ENCODE data around the gene TAS2R19.
"Not testable (repeated sequence)": the region's sequence is repeated elsewhere in the genome, so short reads cannot be mapped to it uniquely, and the experiment has no call there.

Gene TAS2R19, protein sequence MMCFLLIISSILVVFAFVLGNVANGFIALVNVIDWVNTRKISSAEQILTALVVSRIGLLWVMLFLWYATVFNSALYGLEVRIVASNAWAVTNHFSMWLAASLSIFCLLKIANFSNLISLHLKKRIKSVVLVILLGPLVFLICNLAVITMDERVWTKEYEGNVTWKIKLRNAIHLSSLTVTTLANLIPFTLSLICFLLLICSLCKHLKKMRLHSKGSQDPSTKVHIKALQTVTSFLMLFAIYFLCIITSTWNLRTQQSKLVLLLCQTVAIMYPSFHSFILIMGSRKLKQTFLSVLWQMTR

GRCh38 chr12:11022520-11022919, at the start of gene TAS2R19:
Gene TAS2R19, minus strand, starts transcription at chr12:11022620. Its CDS starts 49 bp downstream, at chr12:11022571.
- no peak for DNase-seq (ENCODE audit: low read depth)

DNA sequence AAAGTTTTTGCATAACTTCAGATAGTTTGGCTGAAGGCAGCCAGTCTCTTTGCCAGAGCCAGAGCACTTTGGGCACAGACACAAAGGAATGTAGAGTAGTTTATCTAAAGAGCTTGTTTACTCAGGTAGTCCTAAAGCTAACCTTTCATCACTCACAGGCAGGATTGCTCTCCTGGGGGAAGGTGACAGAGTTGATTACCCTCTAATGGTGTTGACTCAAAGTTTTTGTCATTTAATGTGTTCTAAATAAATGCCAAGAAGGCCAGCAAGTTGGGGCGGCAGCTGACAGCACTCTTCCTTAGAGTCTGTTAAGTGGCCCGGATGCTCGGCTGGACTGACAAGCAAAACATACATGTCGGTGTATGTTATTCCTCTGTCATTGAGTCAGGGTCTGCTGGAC, 49.0 kb upstream of the TAS2R19 start:
- no peak for DNase-seq (ENCODE audit: low read depth)

DNA sequence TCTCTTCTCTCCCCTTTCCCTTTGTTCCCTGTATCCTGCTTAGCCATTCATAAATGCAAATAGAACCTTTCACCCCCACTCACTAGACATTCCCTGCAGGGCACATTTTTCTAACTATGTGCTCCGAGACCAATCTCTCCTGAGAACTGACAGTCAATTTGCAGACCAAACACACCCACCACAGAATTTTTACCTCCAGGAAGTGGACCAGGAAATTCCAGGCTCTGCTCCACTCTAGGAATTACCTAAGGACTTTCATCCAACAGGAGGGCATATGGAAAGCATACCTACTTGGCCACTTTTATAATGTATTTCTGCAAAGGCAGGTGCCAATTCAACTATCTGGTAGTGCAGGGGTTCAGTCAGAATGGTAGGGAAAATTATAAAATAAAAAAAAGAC, 48.6 kb upstream of the TAS2R19 start:
- DNase-seq (ENCODE audit: low read depth): no peak

DNA sequence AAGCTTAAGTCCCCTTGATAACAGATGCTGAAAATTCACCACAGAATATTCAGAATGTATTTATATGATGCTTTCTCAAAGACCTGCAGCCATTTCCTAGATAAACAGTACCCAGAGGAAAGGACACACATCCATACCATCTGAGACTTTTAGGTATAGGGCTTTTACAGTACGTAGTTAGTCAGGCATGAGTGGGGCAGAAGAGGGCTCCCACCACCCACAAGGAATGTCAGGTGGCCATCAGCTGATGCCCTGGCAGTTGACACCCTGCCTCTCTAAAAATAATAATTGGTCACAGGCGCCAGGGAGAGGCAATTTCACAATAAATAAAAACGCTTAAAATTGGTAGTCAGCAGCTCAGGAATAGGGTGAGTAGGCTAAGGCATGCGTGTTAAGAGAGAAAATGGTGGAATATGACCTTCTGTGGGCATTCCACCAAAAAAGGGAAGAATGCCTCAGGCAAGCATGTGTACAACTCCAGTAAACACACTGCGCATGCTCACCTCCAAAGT, 47.5 kb upstream of the TAS2R19 start:
- DNase-seq (ENCODE audit: low read depth): no peak

DNA sequence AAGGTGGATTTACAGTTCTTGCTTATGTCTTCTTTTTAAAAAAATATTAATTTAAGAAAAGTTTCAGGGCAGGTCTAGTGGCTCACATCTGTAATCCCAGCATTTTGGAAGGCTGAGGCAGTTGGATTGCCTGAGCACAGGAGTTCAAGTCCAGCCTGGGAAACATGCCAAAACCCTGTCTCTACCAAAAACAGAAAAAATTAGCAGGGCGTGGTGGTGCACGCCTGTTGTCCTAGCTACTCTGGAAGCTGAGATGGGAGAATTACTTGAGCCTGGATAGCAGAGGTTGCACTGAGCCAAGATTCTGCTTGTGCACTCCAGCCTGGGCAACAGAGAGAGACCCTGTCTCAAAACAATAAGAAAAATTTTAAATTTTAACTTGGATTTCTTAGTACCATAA, 45.1 kb upstream of the TAS2R19 start:
- no peak for DNase-seq (ENCODE audit: low read depth)

- not testable (repeated sequence) for DNase-seq (ENCODE audit: low read depth)
Measured at GRCh38 chr12:11062194-11062593, 39.8 kb upstream of the TAS2R19 start, which contains the start of gene TAS2R46. Gene TAS2R46, minus strand, starts transcription at chr12:11062294. Its CDS starts 0 bp downstream, at chr12:11062294.

- peak; percentile 51 for DNase-seq (ENCODE audit: low read depth)
Measured at GRCh38 chr12:11059784-11060183, 37.4 kb upstream of the TAS2R19 start.

DNA sequence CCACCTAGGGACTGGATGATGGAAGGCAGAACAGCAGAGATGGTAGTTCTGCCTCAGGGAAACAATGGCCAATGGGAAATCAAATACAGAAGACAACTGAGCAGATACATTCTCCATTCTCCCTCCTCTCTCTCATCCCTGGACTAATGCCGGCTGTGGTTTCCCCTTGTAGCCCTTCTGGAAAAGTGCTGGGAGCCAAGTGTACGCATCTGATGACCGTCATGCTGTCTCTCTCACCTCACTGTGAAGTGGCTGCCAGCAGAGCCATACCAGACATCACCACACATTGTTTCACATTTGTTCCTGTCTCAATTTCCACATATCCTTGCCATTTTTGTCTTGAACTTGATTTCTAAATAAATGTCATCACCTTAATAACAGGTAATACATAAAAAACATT, 36.6 kb upstream of the TAS2R19 start:
- DNase-seq (ENCODE audit: low read depth): no peak

GRCh38 chr12:11055306-11055705, 32.9 kb upstream of the TAS2R19 start:
- no peak for DNase-seq (ENCODE audit: low read depth)

- DNase-seq (ENCODE audit: low read depth): not testable (repeated sequence)
Measured at GRCh38 chr12:11049806-11050531, 27.5 kb upstream of the TAS2R19 start.

- DNase-seq (ENCODE audit: low read depth): peak; percentile 3
Measured at GRCh38 chr12:11041366-11041765, 18.9 kb upstream of the TAS2R19 start.

GRCh38 chr12:11040162-11040561, 17.7 kb upstream of the TAS2R19 start:
- no peak for DNase-seq (ENCODE audit: low read depth)

DNA sequence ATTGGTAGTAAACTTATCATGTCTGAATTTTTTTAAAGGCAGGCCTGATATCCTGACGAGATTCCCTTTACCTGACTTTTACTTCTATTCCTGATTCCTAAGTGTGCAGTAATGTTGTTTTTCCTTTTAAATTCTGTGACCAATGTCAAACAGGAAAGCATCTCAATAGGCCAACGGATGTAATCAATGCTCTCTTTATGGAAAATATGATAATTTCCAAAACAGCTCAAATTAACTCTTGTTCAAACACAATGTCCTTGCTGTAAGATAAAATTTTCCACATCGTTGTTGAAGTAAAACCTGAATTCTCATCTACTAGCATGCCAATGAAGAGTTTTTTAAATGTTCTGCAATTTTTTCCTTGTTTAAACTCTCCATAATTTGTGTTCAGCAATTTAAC, 16.8 kb upstream of the TAS2R19 start:
- no peak for DNase-seq (ENCODE audit: low read depth)

DNA sequence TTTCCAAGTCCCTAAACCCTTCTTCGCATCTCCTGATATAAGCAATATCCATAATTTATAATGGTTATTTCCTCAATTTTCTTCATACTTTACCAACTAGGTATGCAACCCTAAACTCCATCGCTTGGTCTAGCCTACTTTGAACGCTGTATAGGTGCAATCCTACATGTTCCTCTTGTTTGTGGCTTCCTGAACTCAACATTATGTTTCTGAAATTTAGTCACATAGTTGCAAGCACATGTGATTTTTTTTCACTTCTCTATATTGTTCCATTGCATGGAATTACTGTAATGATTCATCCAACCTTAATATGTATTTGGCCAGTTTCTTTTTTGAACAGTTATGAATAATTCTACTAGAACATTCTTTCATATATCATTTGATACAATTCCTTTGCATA, 11.5 kb upstream of the TAS2R19 start:
- DNase-seq (ENCODE audit: low read depth): not testable (repeated sequence)

- DNase-seq (ENCODE audit: low read depth): no peak
Measured at GRCh38 chr12:11031307-11031706, 8.9 kb upstream of the TAS2R19 start, which contains the start of gene TAS2R31. Gene TAS2R31, minus strand, starts transcription at chr12:11031407. Its CDS starts 72 bp downstream, at chr12:11031335.

- no peak for DNase-seq (ENCODE audit: low read depth)
Measured at GRCh38 chr12:11026118-11026517, 3.7 kb upstream of the TAS2R19 start.

DNA sequence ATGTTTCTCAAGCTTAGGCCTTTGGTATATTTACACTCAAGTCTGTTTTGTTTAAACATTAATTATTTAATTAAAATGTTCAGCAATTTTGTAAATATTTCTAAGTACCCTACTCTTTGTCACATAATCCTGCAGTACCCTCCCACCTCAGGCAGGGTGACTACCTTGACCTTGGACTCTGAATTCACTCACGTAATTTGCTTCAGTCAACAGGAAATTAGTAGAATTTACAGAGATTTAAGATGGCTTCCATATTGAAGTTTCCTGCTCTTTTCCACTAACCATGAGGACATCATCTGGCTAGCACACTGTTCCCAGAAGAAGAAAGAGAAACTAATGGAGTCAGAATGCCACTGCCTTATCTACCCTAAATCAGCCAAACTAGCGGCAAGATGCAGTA, 967 bp upstream of the TAS2R19 start:
- no peak for DNase-seq (ENCODE audit: low read depth)

GRCh38 chr12:11016937-11017336, 5.5 kb downstream of the TAS2R19 start:
- no peak for DNase-seq (ENCODE audit: low read depth)

GRCh38 chr12:11015775-11016430, 6.5 kb downstream of the TAS2R19 start:
- no peak for DNase-seq (ENCODE audit: low read depth)

GRCh38 chr12:11014234-11014633, 8.2 kb downstream of the TAS2R19 start:
- peak; percentile 3 for DNase-seq (ENCODE audit: low read depth)

DNA sequence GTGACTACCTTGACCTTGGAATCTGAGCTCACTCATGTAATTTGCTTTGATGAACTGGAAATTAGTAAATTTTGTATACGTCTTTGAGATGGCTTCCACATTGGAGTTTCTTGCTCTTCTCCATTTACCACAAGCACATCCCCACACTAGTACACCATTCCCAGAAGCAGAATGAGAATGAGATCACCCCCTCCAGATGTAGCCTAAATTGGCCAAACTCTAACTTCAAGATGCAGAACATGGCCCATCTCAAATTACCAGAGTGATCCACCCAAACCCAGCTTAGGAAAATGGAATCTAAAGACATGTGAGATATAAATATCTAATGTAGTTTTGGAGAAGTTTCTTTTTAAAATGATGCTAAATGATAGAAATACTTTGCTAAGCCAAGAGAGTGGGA, 14.8 kb downstream of the TAS2R19 start:
- DNase-seq (ENCODE audit: low read depth): no peak

- no peak for DNase-seq (ENCODE audit: low read depth)
Measured at GRCh38 chr12:10998204-10998603, 24.2 kb downstream of the TAS2R19 start, which contains the start of gene TAS2R20. Gene TAS2R20, minus strand, starts transcription at chr12:10998304. Its CDS starts 429 bp downstream, at chr12:10997875.
